Stomach (tissue), 9 donors: ENCODE results near the gene GLRX. TPM values are rescaled to one million over a fixed set of nuclear protein-coding genes. Genes with fewer than 3 reads are reported as not detected.

Experiments used
- DNase-seq, 2 donors: peaks; one replicate each; pipeline versions ENCODE4 v3.0.0 to v3.0.0-alpha.2; 2013 to 2019
- H3K27ac ChIP-seq, 5 donors: fragments of 200-600 bp in 4 of 5; sonication (generic) in 4 of 5; one replicate each; pipeline ENCODE4 v1.5.1; 2013 to 2019; ENCODE audit warnings: mild to moderate bottlenecking in 1 of 5, moderate library complexity in 1 of 5
- H3K27me3 ChIP-seq, 3 donors: fragments of 200-600 bp; sonication (generic); one replicate each; pipeline ENCODE4 v1.5.1; 2017 to 2019; ENCODE audit warnings: mixed run types in 1 of 3
- H3K36me3 ChIP-seq, 4 donors: fragments of 200-600 bp; sonication (generic); 1 replicate in 3 of 4; 2 replicates in 1 of 4; pipeline ENCODE4 v1.5.1; 2016 to 2019
- H3K4me1 ChIP-seq, 4 donors: fragments of 200-600 bp; sonication (generic); one replicate each; pipeline ENCODE4 v1.5.1; 2016 to 2019
- H3K4me3 ChIP-seq, 4 donors: fragments of 200-600 bp; sonication (generic) in 3 of 4; one replicate each; pipeline ENCODE4 v1.5.1; 2016 to 2019; ENCODE audit warnings: mild to moderate bottlenecking in 1 of 4
- H3K9me3 ChIP-seq, 4 donors: fragments of 200-600 bp; sonication (generic); one replicate each; pipeline ENCODE4 v1.5.1; 2016 to 2019
- EP300 ChIP-seq: sonication (generic); formaldehyde crosslinking; IDR thresholded peaks from one replicate; pipeline ENCODE4 v1.6.1; 2017; ENCODE audit warnings: antibody characterized with exemption
- POLR2A ChIP-seq, 4 donors: fragments of 450-650 bp; IDR thresholded peaks; one replicate each; pipeline ENCODE4 v1.6.1; 2016; ENCODE audit warnings: antibody characterized with exemption in 4 of 4, control low read depth in 2 of 4, mild to moderate bottlenecking in 1 of 4, moderate library complexity in 1 of 4
- POLR2AphosphoS5 ChIP-seq, 3 donors: sonication (generic); formaldehyde crosslinking; IDR thresholded peaks; one replicate each; pipeline ENCODE4 v1.6.1; 2016; ENCODE audit warnings: antibody characterized with exemption in 3 of 3
- WGBS, 5 donors: extraction: QIAGEN DNeasy Blood & Tissue Kit in 3 of 5; methylation state at CpG; one replicate each; pipeline versions ENCODE4 v1.1.5 to v1.1.7; 2013 to 2018; 5-methylcytosine and 5-hydroxymethylcytosine counted together
- intact Hi-C: fragments of 100-400 bp; cut with DNase I; formaldehyde crosslinking; loops from one replicate; pipeline ENCODE4 v1.15.1; 2023; ENCODE audit warnings: low total_unique reads
- polyA plus RNA-seq, 3 donors: library from polyadenylated mRNA; stranded (reverse); fragments of 200-250 nt; gene quantifications; one replicate each; pipeline ENCODE4 v1.2.3, GENCODE V29; 2013
- total RNA-seq, 5 donors: library from RNA; depleted of rRNA; stranded (reverse); fragments of >200 nt; gene quantifications; one replicate each; pipeline versions ENCODE4 v1.1.0 to v1.2.3, GENCODE V29; 2014 to 2016
- TF ChIP-seq, protein P1 (sequence below), 7 experiments: fragments of 450-650 bp in 4 of 7; fragments of 200-600 bp in 3 of 7; sonication (generic) in 3 of 7; IDR thresholded peaks; one replicate each; pipeline ENCODE4 v1.5.1; 2016 to 2019; ENCODE audit warnings: antibody characterized with exemption in 7 of 7, control low read depth in 2 of 7, mild to moderate bottlenecking in 1 of 7
- donor health status: healthy with polysubstance abuse.
- donor health status: Bipolar disorder and iron deficiency.
- donor health status: healthy.

The GLRX gene
- total and polyA plus RNA-seq, 8 donors, result 11.3 to 211 (median 29.7) TPM

DNA sequence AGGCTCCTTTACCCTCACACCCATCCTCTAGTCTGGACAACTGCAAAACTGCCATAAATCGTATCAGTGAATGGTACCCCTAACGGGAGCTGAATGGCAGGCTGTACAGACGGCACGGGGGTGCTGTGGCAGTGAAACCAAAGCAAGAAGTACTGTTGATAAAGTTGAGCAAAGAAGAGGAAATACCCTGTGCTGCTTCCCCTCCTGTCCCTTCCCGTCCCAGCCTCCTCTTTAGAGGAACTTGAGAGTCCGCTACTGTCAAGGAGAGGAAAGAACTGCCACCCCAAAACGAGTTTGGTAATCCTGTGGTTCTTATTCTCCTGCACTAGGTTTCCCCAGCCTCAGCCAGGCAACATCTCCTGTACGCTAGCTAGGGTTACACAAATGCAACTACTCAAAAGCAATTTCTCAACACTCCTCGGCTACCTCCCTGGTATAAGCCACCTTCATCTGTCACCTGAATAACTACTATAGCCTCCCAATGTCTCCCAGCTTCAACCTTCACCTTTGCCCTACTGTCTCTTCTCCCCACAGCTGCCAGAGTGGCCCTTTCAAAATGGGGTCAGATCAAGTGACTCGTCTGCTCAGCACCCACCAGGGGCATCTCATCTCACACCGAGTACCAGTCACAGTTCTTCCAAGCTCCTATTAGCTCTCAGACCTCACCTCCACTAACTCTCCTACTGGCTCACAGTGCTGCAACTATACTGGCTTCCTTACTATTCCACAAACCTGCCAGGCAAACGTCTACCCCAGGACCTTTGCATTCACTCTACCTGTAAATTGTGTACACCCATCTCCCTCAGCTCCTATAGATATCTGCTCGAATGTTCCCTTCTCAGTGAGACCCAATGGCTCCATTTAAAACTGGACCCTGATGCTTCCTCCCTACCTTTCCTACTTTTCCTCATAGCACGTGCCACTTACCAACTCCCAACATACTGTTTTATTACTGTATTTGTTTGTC, 4.1 kb downstream of the GLRX start:
- Histone ChIP-seq H3K36me3 (peaks cover 0 to 40% (median 35%) of the 10 kb centered on the region in 4 donors), H3K4me1 (peaks cover 54 to 68% (median 61%) of the 10 kb centered on the region in 4 donors), H3K27ac (peak overlapping the region; percentile 43 to 96 (median 66)), H3K27me3 (no peaks in the 10 kb centered on the region), H3K4me3 (peak overlapping the region in 3 of 4 donors; percentile 15 to 83 (median 77)), H3K9me3 (no peaks in the 10 kb centered on the region)
- intact Hi-C loops, result no loop called here
- TF ChIP-seq, protein P1, sequence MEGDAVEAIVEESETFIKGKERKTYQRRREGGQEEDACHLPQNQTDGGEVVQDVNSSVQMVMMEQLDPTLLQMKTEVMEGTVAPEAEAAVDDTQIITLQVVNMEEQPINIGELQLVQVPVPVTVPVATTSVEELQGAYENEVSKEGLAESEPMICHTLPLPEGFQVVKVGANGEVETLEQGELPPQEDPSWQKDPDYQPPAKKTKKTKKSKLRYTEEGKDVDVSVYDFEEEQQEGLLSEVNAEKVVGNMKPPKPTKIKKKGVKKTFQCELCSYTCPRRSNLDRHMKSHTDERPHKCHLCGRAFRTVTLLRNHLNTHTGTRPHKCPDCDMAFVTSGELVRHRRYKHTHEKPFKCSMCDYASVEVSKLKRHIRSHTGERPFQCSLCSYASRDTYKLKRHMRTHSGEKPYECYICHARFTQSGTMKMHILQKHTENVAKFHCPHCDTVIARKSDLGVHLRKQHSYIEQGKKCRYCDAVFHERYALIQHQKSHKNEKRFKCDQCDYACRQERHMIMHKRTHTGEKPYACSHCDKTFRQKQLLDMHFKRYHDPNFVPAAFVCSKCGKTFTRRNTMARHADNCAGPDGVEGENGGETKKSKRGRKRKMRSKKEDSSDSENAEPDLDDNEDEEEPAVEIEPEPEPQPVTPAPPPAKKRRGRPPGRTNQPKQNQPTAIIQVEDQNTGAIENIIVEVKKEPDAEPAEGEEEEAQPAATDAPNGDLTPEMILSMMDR (IDR thresholded peaks at IDR 0.05), result no peak
- TF ChIP-seq POLR2AphosphoS5 (IDR thresholded peaks at IDR 0.05), result peak in 1 of 3 donors; percentile 17
- peak in 1 of 2 donors; percentile 33 for DNase-seq
- WGBS, 5 donors, result 53 to 70% (median 66%) methylated on average over 14 of the region's 14 CpGs

DNA sequence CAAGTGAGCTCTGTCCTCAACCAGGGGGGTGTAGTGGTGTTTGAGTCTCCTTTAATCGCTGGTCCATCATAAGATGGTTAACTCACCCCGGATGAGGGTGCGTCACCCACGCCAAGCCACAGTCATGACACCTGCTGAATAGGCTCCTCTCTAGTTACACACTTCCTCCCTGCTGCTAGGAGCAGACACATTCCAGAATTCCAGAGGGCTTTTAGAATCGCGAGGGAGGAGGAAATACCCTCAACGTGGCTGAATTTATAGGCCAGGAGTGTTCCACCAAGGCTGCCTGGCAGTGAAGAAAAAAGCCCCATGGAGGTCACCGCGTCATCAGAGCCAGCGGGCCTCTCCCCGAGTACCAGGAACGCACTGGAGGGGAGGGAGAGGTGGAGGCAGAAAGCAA, 5.1 kb downstream of the GLRX start:
- 42 to 54% (median 46%) methylated on average over 12 of the region's 12 CpGs for WGBS, 5 donors
- Histone ChIP-seq H3K36me3 (peaks cover 0 to 50% (median 36%) of the 10 kb centered on the region in 4 donors), H3K4me3 (peak overlapping the region in 2 of 4 donors; percentile 77 to 83), H3K27ac (peak overlapping the region; percentile 44 to 96 (median 66)), H3K9me3 (no peaks in the 10 kb centered on the region), H3K4me1 (peaks cover 54 to 69% (median 62%) of the 10 kb centered on the region in 4 donors), H3K27me3 (no peaks in the 10 kb centered on the region)
- TF ChIP-seq POLR2A (IDR thresholded peaks at IDR 0.05) (no peak), EP300 (no peak), POLR2AphosphoS5 (IDR thresholded peaks at IDR 0.05) (no peak)
- TF ChIP-seq, protein P1 (IDR thresholded peaks at IDR 0.05), result no peak
- intact Hi-C loops, result no loop called here
- DNase-seq, result peak in 1 of 2 donors; percentile 45

DNA sequence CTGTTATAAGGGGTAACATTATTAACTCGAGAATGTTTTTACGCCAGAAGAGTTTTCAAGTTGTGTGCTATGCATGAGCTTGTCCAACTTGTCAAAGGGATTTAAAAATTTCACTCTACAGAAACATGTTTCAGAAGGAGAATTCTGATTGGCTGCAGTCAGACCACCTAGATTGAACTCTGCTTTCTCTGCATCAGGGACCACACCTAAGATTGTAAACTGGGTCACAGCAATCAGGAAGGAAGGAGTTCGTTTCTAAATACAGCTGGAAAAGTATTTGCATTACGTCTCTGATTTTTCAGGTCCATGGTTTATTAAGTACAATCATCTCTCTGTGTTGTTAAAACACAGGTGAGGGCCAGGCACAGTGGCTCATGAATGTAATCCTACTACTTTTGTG, 5.8 kb downstream of the GLRX start:
- DNase-seq, result peak in 1 of 2 donors; percentile 68
- Histone ChIP-seq H3K4me1 (peaks cover 54 to 75% (median 65%) of the 10 kb centered on the region in 4 donors), H3K27me3 (no peaks in the 10 kb centered on the region), H3K36me3 (peaks cover 0 to 57% (median 39%) of the 10 kb centered on the region in 4 donors), H3K9me3 (no peaks in the 10 kb centered on the region), H3K4me3 (peak overlapping the region in 1 of 4 donors; percentile 77), H3K27ac (peak overlapping the region; percentile 44 to 96 (median 66))
- TF ChIP-seq POLR2AphosphoS5 (IDR thresholded peaks at IDR 0.05) (no peak), EP300 (no peak), POLR2A (IDR thresholded peaks at IDR 0.05) (no peak)
- TF ChIP-seq, protein P1 (IDR thresholded peaks at IDR 0.05), result no peak
- intact Hi-C loops, result no loop called here
- WGBS, 5 donors, result 40 to 57% (median 50%) methylated on average over 4 of the region's 4 CpGs

DNA sequence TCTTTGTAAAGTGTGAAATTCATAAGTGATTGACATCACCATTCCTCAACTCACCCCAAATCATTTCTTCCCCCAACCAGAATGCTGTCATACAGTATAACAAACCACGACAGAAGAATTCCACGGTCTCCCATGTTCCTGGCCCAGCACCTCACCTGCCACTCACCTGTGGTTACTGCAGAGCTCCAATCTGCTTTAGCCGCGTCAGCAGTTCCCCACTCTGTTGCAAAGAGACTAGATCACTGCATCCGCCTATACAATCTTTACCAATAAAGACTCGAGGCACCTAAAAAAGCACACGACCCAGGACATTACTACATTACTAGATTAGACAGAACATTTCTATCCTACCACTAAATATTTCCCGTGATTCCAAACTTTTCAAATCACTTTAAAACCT, 6.2 kb downstream of the GLRX start:
- no peak for DNase-seq
- intact Hi-C loops, result no loop called here
- Histone ChIP-seq H3K4me3 (peak overlapping the region in 1 of 4 donors; percentile 77), H3K27ac (peak overlapping the region in 3 of 5 donors; percentile 66 to 96 (median 73)), H3K36me3 (peaks cover 0 to 58% (median 39%) of the 10 kb centered on the region in 4 donors), H3K9me3 (no peaks in the 10 kb centered on the region), H3K4me1 (peaks cover 54 to 75% (median 66%) of the 10 kb centered on the region in 4 donors), H3K27me3 (no peaks in the 10 kb centered on the region)
- WGBS, 5 donors, result 84 to 92% (median 89%) methylated on average over 8 of the region's 8 CpGs
- TF ChIP-seq EP300 (no peak), POLR2A (IDR thresholded peaks at IDR 0.05) (no peak), POLR2AphosphoS5 (IDR thresholded peaks at IDR 0.05) (no peak)
- TF ChIP-seq, protein P1 (IDR thresholded peaks at IDR 0.05), result no peak
